Measurements from ENCODE around the gene PROP1. TPM values are rescaled to one million over a fixed set of nuclear protein-coding genes. Genes with fewer than 3 reads are reported as not detected.
"Not testable (repeated sequence)": the region's sequence is repeated elsewhere in the genome, so short reads cannot be mapped to it uniquely, and the experiment has no call there.

Gene PROP1
- total and polyA plus RNA-seq, 2 donors, result not detected

DNA sequence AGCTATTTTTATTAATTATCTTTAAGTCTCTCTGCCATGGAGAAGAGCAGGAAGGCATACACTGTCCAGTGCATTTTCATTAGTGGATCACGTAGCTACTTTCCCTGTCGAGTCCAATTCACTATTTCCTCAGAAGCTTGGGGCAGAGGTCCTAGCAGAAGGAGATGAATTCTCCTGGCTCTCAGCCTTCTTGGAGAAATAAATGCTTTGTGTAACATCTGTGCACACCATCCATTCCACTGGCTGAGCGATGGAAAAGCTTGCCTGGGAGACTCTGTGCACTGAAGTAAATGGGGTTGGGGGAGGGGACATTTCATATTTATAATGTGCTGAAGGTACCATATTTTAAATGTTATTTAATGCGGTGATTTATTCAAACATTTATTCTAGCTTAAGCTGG is 23.4 kb downstream of the PROP1 start:
- H3K36me3 ChIP-seq (ENCODE audit: insufficient read depth), result no peaks in the 10 kb centered on the region
- WGBS, result 85% methylated on average over 4 of the region's 4 CpGs
- H3K4me3 ChIP-seq (ENCODE audit: low read depth, low read length), result no peak overlapping the region
- no peaks in the 10 kb centered on the region for H3K4me1 ChIP-seq (ENCODE audit: insufficient read depth)
- DNase-seq (ENCODE audit: extremely low spot score), result no peak
- H3K27ac ChIP-seq (ENCODE audit: low read depth), result no peak overlapping the region

DNA sequence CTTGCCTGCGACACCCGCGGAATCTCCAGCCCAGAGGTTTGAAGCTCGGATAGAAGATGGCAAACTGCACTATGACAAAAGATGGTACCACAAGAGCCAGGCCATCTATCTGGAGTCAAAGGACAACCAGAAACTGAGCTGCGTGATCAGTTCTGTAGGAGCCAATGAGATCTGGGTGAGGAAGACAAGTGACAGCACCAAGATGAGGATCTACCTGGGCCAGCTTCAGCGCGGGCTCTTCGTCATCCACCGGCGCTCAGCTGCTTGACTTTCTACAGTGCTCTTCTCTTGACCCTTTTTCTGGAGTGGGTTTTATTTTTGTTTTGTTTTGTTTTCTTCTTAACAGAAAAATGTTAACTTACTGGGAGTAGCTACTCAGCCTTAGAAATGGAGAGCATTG is 24.0 kb downstream of the PROP1 start:
- not testable (repeated sequence) for H3K36me3 ChIP-seq (ENCODE audit: insufficient read depth)
- 95% methylated on average over 10 of the region's 10 CpGs for whole genome bisulfite sequencing

DNA sequence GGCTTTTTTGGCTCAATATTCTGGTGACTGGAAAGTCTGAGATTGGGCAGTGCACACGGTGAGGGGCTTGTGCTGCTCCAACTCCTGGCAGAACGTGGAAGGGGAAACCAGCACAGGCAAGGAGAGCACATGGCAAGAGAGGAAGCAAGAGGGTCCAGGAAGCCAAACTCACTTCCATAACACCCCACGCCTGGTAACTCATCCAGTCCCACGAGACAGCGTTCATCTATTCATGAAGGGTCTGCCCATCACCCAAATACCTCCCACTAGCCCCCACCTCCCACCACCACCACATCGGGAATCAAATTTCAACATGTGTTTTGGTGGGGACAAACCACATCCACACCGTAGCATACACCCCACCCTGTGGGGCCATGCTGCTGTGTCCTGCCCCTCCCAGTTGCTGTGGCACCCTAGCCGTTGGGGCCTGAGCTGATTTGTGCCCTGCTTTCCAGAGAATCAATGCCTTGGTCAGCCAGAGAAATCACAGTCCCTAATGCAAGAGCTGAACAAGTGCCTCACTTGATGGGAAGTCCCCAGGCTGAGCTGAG is 27.3 kb downstream of the PROP1 start:
- WGBS, result 75% methylated on average over 8 of the region's 8 CpGs
- no peak overlapping the region for H3K27ac ChIP-seq (ENCODE audit: low read depth)
- H3K4me1 ChIP-seq (ENCODE audit: insufficient read depth), result no peaks in the 10 kb centered on the region
- H3K36me3 ChIP-seq (ENCODE audit: insufficient read depth), result no peaks in the 10 kb centered on the region
- no peak overlapping the region for H3K4me3 ChIP-seq (ENCODE audit: low read depth, low read length)
- no peak for DNase-seq (ENCODE audit: extremely low spot score)

More for the DNA sequence above, 24.0 kb downstream of the PROP1 start:
- not testable (repeated sequence) for H3K27ac ChIP-seq (ENCODE audit: low read depth); DNase-seq (ENCODE audit: extremely low spot score); H3K4me1 ChIP-seq (ENCODE audit: insufficient read depth); H3K4me3 ChIP-seq (ENCODE audit: low read depth, low read length)

DNA sequence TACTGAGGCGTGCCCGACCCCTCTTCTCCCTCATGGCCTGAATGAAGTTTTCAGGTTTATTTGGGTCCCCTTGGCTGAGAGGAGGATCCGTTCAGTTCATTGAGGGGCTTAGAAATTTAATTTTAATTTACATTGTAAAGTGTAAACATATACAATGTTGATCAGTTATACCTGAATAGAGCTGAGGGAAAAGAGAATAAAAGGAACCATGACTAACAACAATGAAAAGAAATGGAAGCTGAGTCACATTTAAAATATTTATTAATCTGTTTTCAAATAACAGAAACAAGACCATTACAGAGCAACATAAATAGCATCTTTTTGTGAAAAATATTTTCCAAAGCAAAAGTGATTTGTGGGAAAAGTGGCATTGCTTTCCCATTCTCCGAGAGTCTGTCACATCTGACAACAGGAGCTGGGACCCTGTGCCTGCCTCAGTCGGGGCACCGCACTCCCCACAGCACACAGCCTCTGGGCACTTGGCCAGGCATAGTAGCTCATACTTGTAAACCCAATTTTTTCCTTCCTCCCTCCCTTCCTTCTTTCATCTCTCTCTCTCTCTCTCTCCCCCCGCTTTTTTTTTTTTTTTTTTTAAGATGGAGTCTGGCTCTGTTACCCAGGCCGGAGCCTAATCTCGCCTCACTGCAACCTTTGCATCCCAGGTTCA is 28.7 kb downstream of the PROP1 start:
- H3K4me1 ChIP-seq (ENCODE audit: insufficient read depth), result no peaks in the 10 kb centered on the region
- WGBS, result 71% methylated on average over 9 of the region's 9 CpGs
- H3K4me3 ChIP-seq (ENCODE audit: low read depth, low read length), result no peak overlapping the region
- H3K36me3 ChIP-seq (ENCODE audit: insufficient read depth), result no peaks in the 10 kb centered on the region
- no peak for DNase-seq (ENCODE audit: extremely low spot score)
- H3K27ac ChIP-seq (ENCODE audit: low read depth), result no peak overlapping the region

DNA sequence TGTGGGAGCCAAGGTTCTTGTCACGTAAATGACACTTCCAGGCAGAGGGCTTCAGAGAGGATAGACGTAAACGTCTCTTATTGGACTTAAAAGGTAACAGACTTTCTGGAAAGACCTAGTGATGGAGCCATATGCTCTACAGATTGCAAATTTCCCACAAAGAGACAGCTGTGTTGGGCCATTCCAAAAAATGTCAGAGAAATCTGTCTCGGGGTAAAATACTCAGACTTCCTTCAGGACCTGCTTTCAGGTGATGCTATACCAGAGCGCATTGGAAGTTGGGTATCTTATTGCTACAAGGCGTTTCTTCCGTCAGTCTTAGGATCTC is 29.2 kb downstream of the PROP1 start:
- DNase-seq (ENCODE audit: extremely low spot score), result no peak
- Histone ChIP-seq H3K27ac (ENCODE audit: low read depth) (no peak overlapping the region), H3K4me1 (ENCODE audit: insufficient read depth) (no peaks in the 10 kb centered on the region), H3K36me3 (ENCODE audit: insufficient read depth) (no peaks in the 10 kb centered on the region), H3K4me3 (ENCODE audit: low read depth, low read length) (no peak overlapping the region)
- 62% methylated on average over 7 of the region's 7 CpGs for whole genome bisulfite sequencing

DNA sequence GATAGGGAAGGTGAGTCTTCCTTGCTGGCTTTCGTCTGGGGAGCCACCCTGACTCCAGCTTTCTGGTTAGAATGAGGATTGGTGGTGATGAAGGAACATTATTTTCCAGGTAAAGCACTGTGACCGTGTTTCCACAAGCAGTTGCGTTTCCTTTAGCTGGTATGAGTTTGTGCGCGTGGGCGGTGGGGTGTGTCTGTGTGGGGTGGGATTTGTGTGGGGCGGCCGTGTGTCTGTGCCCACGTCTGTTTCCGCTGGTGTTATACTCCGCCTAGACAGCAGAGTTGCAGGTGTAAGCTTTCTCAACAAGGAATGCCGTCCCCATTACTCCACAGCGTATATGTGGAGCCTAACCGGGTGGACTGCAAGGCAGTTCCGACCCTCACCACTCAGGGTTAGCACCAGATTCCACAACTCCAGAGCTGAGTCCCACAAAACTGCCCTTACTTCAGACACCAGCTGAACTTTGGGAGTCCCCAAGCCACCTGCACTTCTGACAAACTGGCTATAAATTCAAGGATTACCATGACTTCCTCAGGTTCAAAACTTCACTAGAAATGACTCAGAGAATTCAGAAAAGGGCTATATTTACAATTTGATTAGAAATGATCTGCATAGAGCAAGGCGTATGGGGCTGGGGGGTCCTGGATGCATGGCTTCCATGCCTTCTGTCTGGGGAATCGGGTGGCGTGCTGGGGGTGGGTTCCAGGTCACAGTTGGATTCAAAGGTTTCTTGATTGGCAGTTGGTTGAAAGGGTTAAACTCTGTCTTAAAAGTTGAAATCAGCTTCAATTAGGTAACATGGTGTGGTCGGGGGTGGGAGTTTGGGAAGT is 29.8 kb downstream of the PROP1 start:
- Histone ChIP-seq H3K4me3 (ENCODE audit: low read depth, low read length) (no peak overlapping the region), H3K36me3 (ENCODE audit: insufficient read depth) (no peaks in the 10 kb centered on the region), H3K27ac (ENCODE audit: low read depth) (no peak overlapping the region), H3K4me1 (ENCODE audit: insufficient read depth) (no peaks in the 10 kb centered on the region)
- WGBS, result 80% methylated on average over 19 of the region's 19 CpGs
- DNase-seq (ENCODE audit: extremely low spot score), result no peak

DNA sequence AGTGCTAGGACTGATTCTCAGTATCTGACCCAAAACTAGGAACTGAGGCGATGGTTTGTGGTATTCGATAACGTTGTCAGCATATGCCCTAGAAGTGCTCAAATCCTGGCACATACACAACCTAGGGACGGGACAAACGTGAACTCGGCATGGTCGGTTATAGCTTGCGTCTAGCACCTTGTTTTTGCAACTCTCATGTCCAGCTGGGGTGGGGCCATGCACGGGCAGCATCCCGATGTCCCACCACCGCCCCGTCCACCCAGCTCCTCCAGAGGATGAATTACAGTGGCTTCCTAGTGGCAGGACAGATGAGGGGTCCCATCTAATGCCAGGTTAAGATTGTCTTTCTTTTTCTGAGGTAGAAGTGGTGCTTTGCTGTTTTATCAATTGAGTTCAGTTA is 31.6 kb downstream of the PROP1 start:
- Histone ChIP-seq H3K27ac (ENCODE audit: low read depth) (no peak overlapping the region), H3K36me3 (ENCODE audit: insufficient read depth) (no peaks in the 10 kb centered on the region), H3K4me1 (ENCODE audit: insufficient read depth) (no peaks in the 10 kb centered on the region), H3K4me3 (ENCODE audit: low read depth, low read length) (no peak overlapping the region)
- WGBS, result 93% methylated on average over 12 of the region's 12 CpGs
- DNase-seq (ENCODE audit: extremely low spot score), result no peak

DNA sequence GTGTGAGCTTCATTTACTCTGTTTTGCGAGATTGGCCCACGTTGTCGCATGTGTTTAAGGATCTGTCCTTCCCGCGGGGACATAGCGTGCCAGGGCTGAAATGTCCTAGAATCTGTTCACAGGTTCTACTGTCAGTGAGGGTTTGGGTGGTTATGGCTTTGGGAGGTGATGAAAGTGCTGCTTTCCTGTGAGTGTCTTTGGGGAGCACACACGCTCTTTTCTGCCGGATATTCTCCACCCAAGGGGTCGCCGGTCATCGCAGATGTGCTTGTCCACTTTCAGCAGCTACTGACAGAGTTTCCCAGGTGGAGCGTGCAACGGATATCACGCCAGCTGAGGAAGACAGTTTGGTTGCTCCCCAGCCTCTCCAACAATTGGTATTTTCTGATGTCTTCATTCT is 32.1 kb downstream of the PROP1 start:
- Histone ChIP-seq H3K4me1 (ENCODE audit: insufficient read depth) (no peaks in the 10 kb centered on the region), H3K36me3 (ENCODE audit: insufficient read depth) (no peaks in the 10 kb centered on the region), H3K4me3 (ENCODE audit: low read depth, low read length) (no peak overlapping the region), H3K27ac (ENCODE audit: low read depth) (no peak overlapping the region)
- 93% methylated on average over 14 of the region's 14 CpGs for WGBS
- DNase-seq (ENCODE audit: extremely low spot score), result no peak

DNA sequence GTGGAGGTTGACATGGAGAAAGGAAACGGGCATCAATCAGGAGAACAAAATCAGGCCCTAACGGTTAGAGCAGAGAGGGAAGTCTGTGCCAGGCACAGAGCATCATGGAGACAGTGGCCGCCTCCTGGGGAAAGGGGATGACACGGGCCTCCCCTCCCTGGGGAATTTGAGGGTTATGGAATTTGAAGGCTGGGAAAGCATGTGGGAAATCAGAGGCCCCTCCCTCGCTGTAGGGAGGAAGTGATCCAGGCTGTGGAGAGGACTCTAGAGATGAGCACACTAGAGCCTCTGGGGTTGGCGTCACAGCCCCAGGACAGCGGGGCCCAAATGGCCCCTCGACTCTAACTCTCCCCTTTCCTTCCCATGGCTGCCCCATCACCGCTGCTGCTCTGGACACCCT is 36.7 kb downstream of the PROP1 start:
- no peaks in the 10 kb centered on the region for H3K4me1 ChIP-seq (ENCODE audit: insufficient read depth)
- no peak overlapping the region for H3K4me3 ChIP-seq (ENCODE audit: low read depth, low read length)
- WGBS, result 80% methylated on average over 9 of the region's 9 CpGs
- DNase-seq (ENCODE audit: extremely low spot score), result no peak
- H3K36me3 ChIP-seq (ENCODE audit: insufficient read depth), result no peaks in the 10 kb centered on the region
- no peak overlapping the region for H3K27ac ChIP-seq (ENCODE audit: low read depth)

DNA sequence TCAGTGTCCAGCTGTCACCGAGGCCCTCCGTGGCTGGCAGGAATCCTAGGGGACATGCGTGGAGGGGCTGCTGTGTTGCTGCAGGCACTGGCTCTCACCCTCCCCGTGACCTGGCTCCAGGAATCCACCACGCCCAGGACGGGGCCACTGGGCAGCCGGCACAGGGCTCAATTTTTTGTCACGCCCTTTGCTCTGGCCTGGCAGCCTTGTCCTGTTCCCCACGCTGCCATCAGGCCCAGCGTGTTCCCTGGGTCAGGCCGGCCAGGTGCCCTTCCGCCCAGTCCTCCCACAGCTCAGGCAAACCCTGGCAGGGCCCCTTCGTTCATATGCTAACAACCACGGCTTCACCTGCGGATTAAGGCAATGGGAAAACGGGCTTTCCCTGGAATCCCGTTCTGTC is 37.3 kb downstream of the PROP1 start:
- DNase-seq (ENCODE audit: extremely low spot score), result no peak
- H3K27ac ChIP-seq (ENCODE audit: low read depth), result no peak overlapping the region
- H3K4me3 ChIP-seq (ENCODE audit: low read depth, low read length), result no peak overlapping the region
- H3K36me3 ChIP-seq (ENCODE audit: insufficient read depth), result no peaks in the 10 kb centered on the region
- H3K4me1 ChIP-seq (ENCODE audit: insufficient read depth), result no peaks in the 10 kb centered on the region
- 59% methylated on average over 17 of the region's 17 CpGs for WGBS

DNA sequence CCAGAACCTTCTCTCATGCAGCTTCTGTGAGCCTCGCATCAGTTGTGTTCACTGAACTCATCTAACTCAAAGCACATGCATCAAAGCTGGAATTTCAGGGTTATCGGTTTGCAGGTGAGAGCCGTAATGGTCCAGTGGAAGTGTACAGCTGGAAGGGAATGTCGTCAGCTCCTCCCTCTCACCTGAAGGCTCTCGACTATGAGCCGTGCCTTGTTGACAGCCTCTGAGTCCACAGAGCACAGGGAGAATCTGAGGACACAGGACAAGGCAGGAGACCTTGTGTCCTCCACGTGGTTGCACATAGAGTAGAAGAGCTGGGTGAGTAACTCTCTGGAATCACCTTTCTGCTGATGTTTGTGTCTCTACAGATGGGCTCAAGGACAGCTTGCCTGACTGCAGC is 38.8 kb downstream of the PROP1 start:
- Histone ChIP-seq H3K4me1 (ENCODE audit: insufficient read depth) (no peaks in the 10 kb centered on the region), H3K4me3 (ENCODE audit: low read depth, low read length) (no peak overlapping the region), H3K36me3 (ENCODE audit: insufficient read depth) (no peaks in the 10 kb centered on the region), H3K27ac (ENCODE audit: low read depth) (no peak overlapping the region)
- DNase-seq (ENCODE audit: extremely low spot score), result no peak
- 80% methylated on average over 7 of the region's 7 CpGs for WGBS

DNA sequence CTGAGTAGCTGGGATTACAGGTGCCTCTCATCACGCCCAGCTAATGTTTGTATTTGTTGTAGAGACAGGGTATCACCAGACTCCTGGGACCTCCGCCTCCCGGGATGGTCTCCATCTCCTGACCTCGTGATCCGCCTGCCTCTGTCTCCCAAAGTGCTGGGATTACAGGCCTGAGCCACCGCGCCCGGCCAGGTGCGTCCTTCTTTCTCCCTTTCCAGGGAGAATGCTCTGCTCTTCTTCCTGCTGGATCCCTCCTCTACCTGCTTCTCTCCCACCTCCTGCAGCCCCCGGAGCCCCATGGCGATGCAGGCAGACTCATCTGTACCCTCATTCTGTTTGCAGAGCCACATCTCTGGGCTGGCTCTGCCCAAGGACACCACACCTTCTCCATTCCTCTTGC is 42.9 kb downstream of the PROP1 start:
- not testable (repeated sequence) for H3K36me3 ChIP-seq (ENCODE audit: insufficient read depth); H3K4me1 ChIP-seq (ENCODE audit: insufficient read depth); H3K4me3 ChIP-seq (ENCODE audit: low read depth, low read length); DNase-seq (ENCODE audit: extremely low spot score); H3K27ac ChIP-seq (ENCODE audit: low read depth)
- 88% methylated on average over 9 of the region's 11 CpGs for WGBS

DNA sequence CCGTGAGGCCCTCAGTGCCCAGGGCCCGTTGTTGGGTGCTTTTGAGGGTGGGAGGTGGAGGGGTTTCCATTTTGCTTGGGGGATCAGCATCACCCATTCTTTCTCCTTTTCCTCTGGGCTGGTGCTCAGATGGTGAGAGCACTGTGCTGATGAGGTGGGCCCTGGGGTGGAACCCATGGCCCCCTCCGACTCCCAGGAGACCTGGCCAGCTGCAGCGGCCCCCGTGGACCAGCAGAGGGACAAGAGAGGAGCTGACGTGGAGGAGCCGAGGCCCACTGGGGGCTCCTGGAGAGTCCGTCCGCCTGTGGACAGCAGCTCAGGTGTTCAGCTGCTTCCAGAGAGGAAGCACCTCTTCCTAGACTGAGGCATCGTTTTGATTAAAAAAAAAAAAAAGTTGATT is 46.4 kb downstream of the PROP1 start:
- H3K4me1 ChIP-seq (ENCODE audit: insufficient read depth); H3K4me3 ChIP-seq (ENCODE audit: low read depth, low read length); H3K27ac ChIP-seq (ENCODE audit: low read depth); H3K36me3 ChIP-seq (ENCODE audit: insufficient read depth); DNase-seq (ENCODE audit: extremely low spot score): not testable (repeated sequence)
- WGBS, result 69% methylated on average over 8 of the region's 10 CpGs

DNA sequence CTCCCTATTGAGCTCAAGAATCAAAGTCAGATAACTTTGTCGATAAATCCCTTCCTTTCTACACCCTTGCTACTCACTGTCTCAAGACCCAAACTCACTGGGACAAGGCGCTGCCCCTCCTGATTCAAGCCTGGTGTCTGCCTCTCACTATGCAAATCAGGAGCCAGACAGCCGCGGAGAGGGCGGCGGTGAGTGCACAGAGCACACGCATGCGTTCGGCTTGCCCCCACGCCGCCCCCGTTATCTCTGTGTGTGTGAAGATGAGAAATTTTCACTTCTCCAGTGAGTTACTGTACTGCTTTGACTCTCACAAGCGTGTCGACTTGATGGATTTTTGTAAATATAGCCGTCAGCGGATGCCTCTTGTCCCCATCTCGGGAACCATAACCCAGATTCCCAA is 47.0 kb downstream of the PROP1 start:
- not testable (repeated sequence) for H3K27ac ChIP-seq (ENCODE audit: low read depth); H3K4me3 ChIP-seq (ENCODE audit: low read depth, low read length); H3K4me1 ChIP-seq (ENCODE audit: insufficient read depth); H3K36me3 ChIP-seq (ENCODE audit: insufficient read depth); DNase-seq (ENCODE audit: extremely low spot score)
- WGBS, result 47% methylated on average over 13 of the region's 17 CpGs

All from urinary bladder (tissue), 4 donors.